Mesenchymal stem cell (in vitro differentiated cells and primary cell): ENCODE data around the gene POLR2I.

ENCODE experiments used
- DNase-seq: peaks from one replicate; pipeline ENCODE4 v3.0.0-alpha.2; 2013
- H2AFZ ChIP-seq: one replicate; pipeline ENCODE4 v1.6.1; 2013; ENCODE audit warnings: low read depth, mild to moderate bottlenecking, control low read depth, inconsistent platforms, low read length, moderate library complexity
- H2AK5ac ChIP-seq: 2 replicates; pipeline ENCODE4 v1.6.1; 2013; ENCODE audit warnings: low read length, moderate library complexity, mild to moderate bottlenecking, inconsistent platforms; ENCODE audit not compliant: severe bottlenecking
- H2BK120ac ChIP-seq: one replicate; pipeline ENCODE4 v1.6.1; 2013; ENCODE audit warnings: low read depth, mild to moderate bottlenecking, inconsistent platforms, low read length, moderate library complexity
- H2BK12ac ChIP-seq, 2 experiments: one replicate each; pipeline ENCODE4 v1.6.1; 2013; ENCODE audit warnings: inconsistent platforms in 2 of 2, low read length in 2 of 2, mild to moderate bottlenecking in 2 of 2, moderate library complexity in 2 of 2, control low read depth in 1 of 2
- H2BK15ac ChIP-seq: one replicate; pipeline ENCODE4 v1.6.1; 2013; ENCODE audit warnings: mild to moderate bottlenecking, low read depth, inconsistent platforms; ENCODE audit not compliant: poor library complexity, severe bottlenecking
- H2BK5ac ChIP-seq: 2 replicates; pipeline ENCODE4 v1.6.1; 2013; ENCODE audit warnings: low read depth, mild to moderate bottlenecking, low read length, control low read depth, inconsistent platforms; ENCODE audit not compliant: poor library complexity, severe bottlenecking
- H3K14ac ChIP-seq, 2 experiments: one replicate each; pipeline ENCODE4 v1.6.1; 2013; ENCODE audit warnings: inconsistent platforms in 2 of 2, low read length in 2 of 2, control low read depth in 1 of 2, mild to moderate bottlenecking in 1 of 2, moderate library complexity in 1 of 2
- H3K18ac ChIP-seq, 2 experiments: one replicate each; pipeline ENCODE4 v1.6.1; 2013; ENCODE audit warnings: inconsistent platforms in 2 of 2, low read length in 2 of 2, control low read depth in 1 of 2, low read depth in 1 of 2, mild to moderate bottlenecking in 1 of 2
- H3K23ac ChIP-seq, 2 experiments: one replicate each; pipeline ENCODE4 v1.6.1; 2013; ENCODE audit warnings: inconsistent platforms in 2 of 2, low read length in 2 of 2, mild to moderate bottlenecking in 2 of 2, moderate library complexity in 2 of 2, control low read depth in 1 of 2
- H3K27ac ChIP-seq: 2 replicates; pipeline ENCODE4 v1.5.1; 2013; ENCODE audit warnings: mild to moderate bottlenecking, moderate library complexity, low read length, control low read depth, inconsistent platforms; ENCODE audit not compliant: poor library complexity, severe bottlenecking
- H3K27me3 ChIP-seq, 2 experiments: 2 replicates each; pipeline versions ENCODE4 v1.6.1 to v1.7.0; 2013; ENCODE audit warnings: low read length in 2 of 2, mild to moderate bottlenecking in 2 of 2, moderate library complexity in 2 of 2, control low read depth in 1 of 2, inconsistent platforms in 1 of 2; ENCODE audit not compliant: control insufficient read depth in 1 of 2, insufficient read depth in 1 of 2
- H3K36me3 ChIP-seq, 2 experiments: 2 replicates each; pipeline versions ENCODE4 v1.6.1 to v1.7.0; 2013; ENCODE audit warnings: low read length in 2 of 2, control low read depth in 1 of 2, inconsistent platforms in 1 of 2, low read depth in 1 of 2, mild to moderate bottlenecking in 1 of 2; ENCODE audit not compliant: insufficient read depth in 2 of 2, control insufficient read depth in 1 of 2
- H3K4ac ChIP-seq, 2 experiments: one replicate each; pipeline ENCODE4 v1.6.1; 2013; ENCODE audit warnings: inconsistent platforms in 2 of 2, low read length in 2 of 2, mild to moderate bottlenecking in 2 of 2, moderate library complexity in 2 of 2, control low read depth in 1 of 2, low read depth in 1 of 2
- H3K4me1 ChIP-seq: 2 replicates; pipeline ENCODE4 v1.6.1; 2013; ENCODE audit warnings: low read depth, low read length, control low read depth; ENCODE audit not compliant: control insufficient read depth, insufficient read depth
- H3K4me2 ChIP-seq: 2 replicates; pipeline ENCODE4 v1.6.1; 2013; ENCODE audit warnings: low read length, mild to moderate bottlenecking, inconsistent platforms; ENCODE audit not compliant: poor library complexity, severe bottlenecking
- H3K4me3 ChIP-seq, 2 experiments: 2 replicates each; pipeline versions ENCODE4 v1.5.1 to v1.7.0; 2013; ENCODE audit warnings: low read length in 2 of 2, mild to moderate bottlenecking in 2 of 2, control low read depth in 1 of 2, low read depth in 1 of 2; ENCODE audit not compliant: insufficient read depth in 1 of 2
- H3K79me1 ChIP-seq: replicated peaks from 2 replicates; pipeline ENCODE4 v1.6.1; 2013; ENCODE audit warnings: mild to moderate bottlenecking, control low read depth, low read length, inconsistent platforms; ENCODE audit not compliant: poor library complexity, severe bottlenecking
- H3K9ac ChIP-seq: 2 replicates; pipeline ENCODE4 v1.7.0; 2013; ENCODE audit warnings: mild to moderate bottlenecking, low read length, moderate library complexity
- H3K9me3 ChIP-seq: 2 replicates; pipeline ENCODE4 v1.7.0; 2013; ENCODE audit warnings: mild to moderate bottlenecking, low read length; ENCODE audit not compliant: control insufficient read depth
- H4K8ac ChIP-seq: one replicate; pipeline ENCODE4 v1.6.1; 2013; ENCODE audit warnings: inconsistent platforms, mild to moderate bottlenecking, low read length, moderate library complexity
- H4K91ac ChIP-seq: one replicate; pipeline ENCODE4 v1.6.1; 2013; ENCODE audit warnings: mild to moderate bottlenecking, low read length, inconsistent platforms
- WGBS: methylation state at CpG from one replicate; pipeline ENCODE4 v1.1.7; 2013; ENCODE audit warnings: mixed read lengths; 5-methylcytosine and 5-hydroxymethylcytosine counted together

Gene POLR2I

GRCh38 chr19:36113894-36114720 is 568 bp downstream of the POLR2I start:
- Histone ChIP-seq H3K4ac (peak overlapping the region; percentile 74 to 86), H2AFZ (peak overlapping the region; percentile 90), H2BK120ac (peak overlapping the region; percentile 42), H3K36me3 (peaks cover 36 to 43% of the 10 kb centered on the region in 2 experiments), H4K91ac (peak overlapping the region; percentile 9), H2BK15ac (peak overlapping the region; percentile 60), H3K9ac (peak overlapping the region; percentile 95), H3K9me3 (no peaks in the 10 kb centered on the region), H3K27me3 (no peaks in the 10 kb centered on the region), H3K79me1 (peaks cover 32% of the 10 kb centered on the region), H3K4me1 (peaks cover 21% of the 10 kb centered on the region), H2BK12ac (peak overlapping the region in 1 of 2 experiments; percentile 42), H4K8ac (peak overlapping the region; percentile 84), H3K4me2 (peak overlapping the region; percentile 69), H3K18ac (peak overlapping the region; percentile 23 to 89), H3K27ac (peak overlapping the region; percentile 69), H2AK5ac (no peak overlapping the region), H3K14ac (peak overlapping the region in 1 of 2 experiments; percentile 2), H3K23ac (peak overlapping the region in 1 of 2 experiments; percentile 57), H3K4me3 (peak overlapping the region; percentile 74 to 99), H2BK5ac (peak overlapping the region; percentile 53)
- peak; percentile 71 for DNase-seq
- 14% methylated on average over 37 of the region's 48 CpGs for WGBS

- Histone ChIP-seq H2BK12ac (peak overlapping the region in 1 of 2 experiments; percentile 18), H3K14ac (no peak overlapping the region), H4K8ac (no peak overlapping the region), H3K27ac (no peak overlapping the region), H3K4me1 (peaks cover 21% of the 10 kb centered on the region), H3K79me1 (peaks cover 26% of the 10 kb centered on the region), H3K27me3 (no peaks in the 10 kb centered on the region), H3K9me3 (no peaks in the 10 kb centered on the region), H2AK5ac (no peak overlapping the region), H3K9ac (peak overlapping the region; percentile 95), H3K4ac (no peak overlapping the region), H3K18ac (no peak overlapping the region), H3K36me3 (peaks cover 32 to 36% of the 10 kb centered on the region in 2 experiments), H2AFZ (no peak overlapping the region), H4K91ac (no peak overlapping the region), H3K4me2 (peak overlapping the region; percentile 69), H2BK120ac (no peak overlapping the region), H3K23ac (no peak overlapping the region), H2BK5ac (no peak overlapping the region), H2BK15ac (no peak overlapping the region), H3K4me3 (peak overlapping the region; percentile 23 to 99)
- WGBS: 95% methylated on average over 34 of the region's 34 CpGs
- DNase-seq: no peak
These were observed 1.2 kb downstream of the POLR2I start for GRCh38 chr19:36113425-36113824.

- no peak overlapping the region for H2BK120ac ChIP-seq
- H3K23ac ChIP-seq: no peak overlapping the region
- no peak for DNase-seq
- H3K79me1 ChIP-seq: peaks cover 22% of the 10 kb centered on the region
- 95% methylated on average over 10 of the region's 10 CpGs for WGBS
- H4K8ac ChIP-seq: no peak overlapping the region
- no peak overlapping the region for H3K4ac ChIP-seq
- H3K4me2 ChIP-seq: no peak overlapping the region
- H3K14ac ChIP-seq: no peak overlapping the region
- H2AK5ac ChIP-seq: no peak overlapping the region
- H4K91ac ChIP-seq: peak overlapping the region; percentile 54
- no peak overlapping the region for H3K18ac ChIP-seq
- H2BK12ac ChIP-seq: no peak overlapping the region
- H2BK5ac ChIP-seq: no peak overlapping the region
- H3K36me3 ChIP-seq: peaks cover 31 to 32% of the 10 kb centered on the region in 2 experiments
- H3K9ac ChIP-seq: no peak overlapping the region
- no peak overlapping the region for H2AFZ ChIP-seq
- peaks cover 21% of the 10 kb centered on the region for H3K4me1 ChIP-seq
- H3K4me3 ChIP-seq: no peak overlapping the region
- H3K27ac ChIP-seq: no peak overlapping the region
- no peak overlapping the region for H2BK15ac ChIP-seq
- no peaks in the 10 kb centered on the region for H3K9me3 ChIP-seq
- H3K27me3 ChIP-seq: no peaks in the 10 kb centered on the region
These were observed 2.0 kb downstream of the POLR2I start for GRCh38 chr19:36112678-36113077.

GRCh38 chr19:36111200-36111539 is 3.5 kb downstream of the POLR2I start:
- H3K4me3 ChIP-seq: no peak overlapping the region
- peak overlapping the region; percentile 1 for H2BK15ac ChIP-seq
- no peak overlapping the region for H2AK5ac ChIP-seq
- H3K79me1 ChIP-seq: peaks cover 19% of the 10 kb centered on the region
- no peak overlapping the region for H2BK12ac ChIP-seq
- H2BK120ac ChIP-seq: no peak overlapping the region
- no peak overlapping the region for H3K27ac ChIP-seq
- H3K9me3 ChIP-seq: no peaks in the 10 kb centered on the region
- peaks cover 16% of the 10 kb centered on the region for H3K4me1 ChIP-seq
- no peak overlapping the region for H3K14ac ChIP-seq
- no peak overlapping the region for H3K23ac ChIP-seq
- peaks cover 28 to 39% of the 10 kb centered on the region in 2 experiments for H3K36me3 ChIP-seq
- no peak overlapping the region for H2AFZ ChIP-seq
- no peak overlapping the region for H3K18ac ChIP-seq
- H2BK5ac ChIP-seq: no peak overlapping the region
- DNase-seq: no peak
- H3K27me3 ChIP-seq: no peaks in the 10 kb centered on the region
- WGBS: 92% methylated on average over 13 of the region's 13 CpGs
- H3K4ac ChIP-seq: no peak overlapping the region
- no peak overlapping the region for H3K4me2 ChIP-seq
- no peak overlapping the region for H4K8ac ChIP-seq
- H3K9ac ChIP-seq: no peak overlapping the region
- H4K91ac ChIP-seq: no peak overlapping the region
